HEK293 (cell line): Measurements from ENCODE around the gene CCL7.

Experiments
- CTCF ChIA-PET: fragments of 350-600 bp; formaldehyde crosslinking; extraction: SDS; loops from one replicate; lab custom pipeline; 2021; ENCODE audit warnings: antibody characterized with exemption; lab: Yijun Ruan, JAX
- POLR2A ChIA-PET: fragments of 300-600 bp; formaldehyde crosslinking; extraction: SDS; loops from one replicate; lab custom pipeline; 2020; ENCODE audit warnings: antibody characterized with exemption, inconsistent platforms; lab: Yijun Ruan, JAX
- H3K27ac ChIP-seq: fragments of 200-500 bp; sonication (Bioruptor generic); 2 replicates; pipeline ENCODE4 v1.5.1; 2014; ENCODE audit warnings: low read depth, low read length, control low read depth, inconsistent platforms; ENCODE audit errors: extremely low read depth
- H3K36me3 ChIP-seq, 2 experiments: fragments of 200-500 bp in 1 of 2; sonication (Bioruptor generic) in 1 of 2; 1 replicate in 1 of 2; 2 replicates in 1 of 2; pipeline ENCODE4 v1.5.1; 2014 to 2017; ENCODE audit warnings: inconsistent platforms in 2 of 2, low read length in 2 of 2; ENCODE audit not compliant: control insufficient read depth in 2 of 2, insufficient read depth in 1 of 2
- H3K4me1 ChIP-seq: fragments of 200-500 bp; sonication (Bioruptor generic); 2 replicates; pipeline ENCODE4 v1.5.1; 2014; ENCODE audit warnings: mild to moderate bottlenecking, low read length, inconsistent platforms; ENCODE audit not compliant: control insufficient read depth, insufficient read depth
- H3K4me3 ChIP-seq: 2 replicates; pipeline ENCODE4 v1.5.1; 2011; ENCODE audit warnings: low read depth, mild to moderate bottlenecking, control low read depth, low read length, moderate library complexity
- H3K9me3 ChIP-seq: fragments of 200-500 bp; sonication (Bioruptor generic); 2 replicates; pipeline ENCODE4 v1.5.1; 2014; ENCODE audit warnings: low read depth, low read length, inconsistent platforms; ENCODE audit not compliant: control insufficient read depth, insufficient read depth
- BCL11A ChIP-seq: fragments of 450-650 bp; formaldehyde crosslinking; IDR thresholded peaks from 2 replicates; pipeline ENCODE4 v1.5.1; 2016; ENCODE audit warnings: low read depth, missing biosample characterization, missing genetic modification characterization
- HOXC10 ChIP-seq: sonication (generic); formaldehyde crosslinking; IDR thresholded peaks from 2 replicates; pipeline ENCODE4 v1.8.1; 2023; ENCODE audit warnings: mild to moderate bottlenecking, missing genetic modification reagents
- IKZF3 ChIP-seq: fragments of 450-650 bp; IDR thresholded peaks from 2 replicates; pipeline ENCODE4 v1.5.0; 2018; ENCODE audit warnings: missing biosample characterization, mild to moderate bottlenecking, missing genetic modification characterization, moderate library complexity
- INSM2 ChIP-seq: fragments of 450-650 bp; formaldehyde crosslinking; IDR thresholded peaks from 2 replicates; pipeline ENCODE4 v1.5.1; 2016; ENCODE audit warnings: missing biosample characterization, missing genetic modification characterization
- KLF10 ChIP-seq: fragments of 450-650 bp; IDR thresholded peaks from 2 replicates; pipeline ENCODE4 v1.5.1; 2018; ENCODE audit warnings: missing biosample characterization, mild to moderate bottlenecking, missing genetic modification characterization
- OSR2 ChIP-seq: fragments of 450-650 bp; formaldehyde crosslinking; IDR thresholded peaks from 2 replicates; pipeline ENCODE4 v1.5.1; 2016; ENCODE audit warnings: missing biosample characterization, missing genetic modification characterization
- SETDB1 ChIP-seq: IDR thresholded peaks from one replicate; pipeline ENCODE4 v1.6.1; 2017; ENCODE audit warnings: mild to moderate bottlenecking, low read length, moderate library complexity, mixed read lengths; ENCODE audit not compliant: insufficient read length
- ZBTB11 ChIP-seq: fragments of 450-650 bp; formaldehyde crosslinking; conservative IDR thresholded peaks from 2 replicates; pipeline ENCODE4 v1.5.1; 2016; ENCODE audit warnings: low read depth, missing biosample characterization, missing genetic modification characterization
- ZBTB44 ChIP-seq: fragments of 450-650 bp; IDR thresholded peaks from 2 replicates; pipeline ENCODE4 v1.5.1; 2018; ENCODE audit warnings: missing biosample characterization, mild to moderate bottlenecking, missing genetic modification characterization
- ZFP41 ChIP-seq: fragments of 450-650 bp; formaldehyde crosslinking; IDR thresholded peaks from 2 replicates; pipeline ENCODE4 v1.5.1; 2016; ENCODE audit warnings: missing biosample characterization, missing genetic modification characterization, borderline replicate concordance
- ZFP69B ChIP-seq: fragments of 450-650 bp; formaldehyde crosslinking; IDR thresholded peaks from 2 replicates; pipeline ENCODE4 v1.5.1; 2016; ENCODE audit warnings: missing biosample characterization, missing genetic modification characterization
- ZNF311 ChIP-seq: fragments of 450-650 bp; formaldehyde crosslinking; IDR thresholded peaks from 2 replicates; pipeline ENCODE4 v1.5.1; 2017; ENCODE audit warnings: missing biosample characterization, missing genetic modification characterization, borderline replicate concordance
- ZNF48 ChIP-seq: fragments of 450-650 bp; formaldehyde crosslinking; IDR thresholded peaks from 2 replicates; pipeline ENCODE4 v1.5.1; 2016; ENCODE audit warnings: missing biosample characterization, missing genetic modification characterization
- ZNF513 ChIP-seq: fragments of 450-650 bp; IDR thresholded peaks from 2 replicates; pipeline ENCODE4 v1.5.1; 2018; ENCODE audit warnings: missing biosample characterization, missing genetic modification characterization
- ZNF544 ChIP-seq: fragments of 450-650 bp; formaldehyde crosslinking; IDR thresholded peaks from 2 replicates; pipeline ENCODE4 v1.5.0; 2017; ENCODE audit warnings: missing biosample characterization, missing genetic modification characterization
- ZNF654 ChIP-seq: fragments of 450-650 bp; formaldehyde crosslinking; IDR thresholded peaks from 2 replicates; pipeline ENCODE4 v1.5.1; 2016; ENCODE audit warnings: low read depth, missing biosample characterization, missing genetic modification characterization
- ZNF701 ChIP-seq: fragments of 450-650 bp; formaldehyde crosslinking; IDR thresholded peaks from 2 replicates; pipeline ENCODE4 v1.5.1; 2016; ENCODE audit warnings: missing biosample characterization, missing genetic modification characterization
- ZNF76 ChIP-seq: fragments of 450-650 bp; formaldehyde crosslinking; IDR thresholded peaks from 2 replicates; pipeline ENCODE4; 2016; ENCODE audit warnings: low read depth, missing biosample characterization, missing genetic modification characterization, borderline replicate concordance
- ZNF843 ChIP-seq: fragments of 450-650 bp; formaldehyde crosslinking; IDR thresholded peaks from 2 replicates; pipeline ENCODE4 v1.5.1; 2016; ENCODE audit warnings: missing biosample characterization, missing genetic modification characterization
- ZSCAN23 ChIP-seq: fragments of 450-650 bp; formaldehyde crosslinking; IDR thresholded peaks from 2 replicates; pipeline ENCODE4 v1.5.1; 2016; ENCODE audit warnings: missing biosample characterization, missing genetic modification characterization

The CCL7 gene

GRCh38 chr17:34227707-34228106, 42.3 kb upstream of the CCL7 start (continued):
- TF ChIP-seq ZBTB11 (tag by site-specific recombination) (no peak), BCL11A (tag by site-specific recombination) (no peak)

- no peak for TF ChIP-seq ZSCAN23 (tag by site-specific recombination)
- no peak for TF ChIP-seq KLF10
- no peak for TF ChIP-seq ZFP41
- no peak for TF ChIP-seq ZNF48 (tag by site-specific recombination)
- TF ChIP-seq IKZF3 (tag by site-specific recombination): no peak
- no peak for TF ChIP-seq ZNF843 (tag by site-specific recombination)
- no peak for TF ChIP-seq ZNF76
- no peak for TF ChIP-seq ZNF311
- no peak for TF ChIP-seq ZNF654
- TF ChIP-seq ZNF701: no peak
- no peak for TF ChIP-seq ZFP69B (tag by site-specific recombination)
- no peak for TF ChIP-seq SETDB1
- no peak for TF ChIP-seq INSM2 (tag by site-specific recombination)
- no peak for TF ChIP-seq HOXC10 (CRISPR knock-in tag)
- no peak for TF ChIP-seq ZBTB44
- TF ChIP-seq OSR2 (tag by site-specific recombination): no peak
- TF ChIP-seq ZNF544 (tag by site-specific recombination): no peak
- TF ChIP-seq ZNF513 (tag by site-specific recombination): no peak
- CTCF ChIA-PET: interaction anchor here (1.4 to 2.0 kb wide), 2 partner anchors 29 to 132 kb away, joined by 3 to 8 read pairs; no protein-coding TSS in a partner anchor
Measured at GRCh38 chr17:34228781-34229180, 41.2 kb upstream of the CCL7 start.

More at GRCh38 chr17:34228781-34229180, 41.2 kb upstream of the CCL7 start:
- Histone ChIP-seq H3K27ac (no peak overlapping the region), H3K9me3 (no peaks in the 10 kb centered on the region), H3K4me3 (no peak overlapping the region), H3K4me1 (peaks cover 4% of the 10 kb centered on the region), H3K36me3 (no peaks in the 10 kb centered on the region)
- POLR2A ChIA-PET: no interaction called here
